GM19468 (cell line): ENCODE data around the gene SMCHD1.
"Not testable (repeated sequence)": the region's sequence is repeated elsewhere in the genome, so short reads cannot be mapped to it uniquely, and the experiment has no call there.

Source experiments
- ATAC-seq: cut with Tn5 transposase; IDR thresholded peaks from one replicate; pipeline ENCODE4 v1.9.1; 2021; ENCODE audit warnings: mild to moderate bottlenecking, moderate library complexity, moderate number of reproducible peaks; ENCODE audit not compliant: unreplicated experiment; ENCODE audit errors: extremely low read depth

Gene SMCHD1

GRCh38 chr18:2656981-2657512 lies 1.5 kb downstream of the SMCHD1 start:
- no peak for ATAC-seq

- ATAC-seq, result no peak
Measured at GRCh38 chr18:2657788-2658458, 2.4 kb downstream of the SMCHD1 start.

- not testable (repeated sequence) for ATAC-seq
Measured at GRCh38 chr18:2660849-2661248, 5.3 kb downstream of the SMCHD1 start.

GRCh38 chr18:2662288-2662687 lies 6.8 kb downstream of the SMCHD1 start:
- ATAC-seq, result not testable (repeated sequence)

GRCh38 chr18:2662990-2663389 lies 7.5 kb downstream of the SMCHD1 start:
- ATAC-seq, result no peak

- no peak for ATAC-seq
Measured at GRCh38 chr18:2672410-2672809, 16.9 kb downstream of the SMCHD1 start.

GRCh38 chr18:2672872-2673271 lies 17.3 kb downstream of the SMCHD1 start:
- ATAC-seq, result no peak

GRCh38 chr18:2678933-2679332 lies 23.4 kb downstream of the SMCHD1 start:
- not testable (repeated sequence) for ATAC-seq

- no peak for ATAC-seq
Measured at GRCh38 chr18:2680216-2680792, 24.8 kb downstream of the SMCHD1 start.

GRCh38 chr18:2681993-2682603 lies 26.6 kb downstream of the SMCHD1 start:
- no peak for ATAC-seq

GRCh38 chr18:2683055-2683454 lies 27.5 kb downstream of the SMCHD1 start:
- ATAC-seq, result no peak

- ATAC-seq, result no peak
Measured at GRCh38 chr18:2686349-2686968, 30.9 kb downstream of the SMCHD1 start.

GRCh38 chr18:2687390-2688001 lies 32.0 kb downstream of the SMCHD1 start:
- no peak for ATAC-seq

- ATAC-seq, result no peak
Measured at GRCh38 chr18:2692508-2692907, 37.0 kb downstream of the SMCHD1 start.

- ATAC-seq, result no peak
Measured at GRCh38 chr18:2697184-2697583, 41.7 kb downstream of the SMCHD1 start.

- ATAC-seq, result no peak
Measured at GRCh38 chr18:2699001-2699400, 43.5 kb downstream of the SMCHD1 start.

- ATAC-seq, result no peak
Measured at GRCh38 chr18:2704541-2704940, 49.0 kb downstream of the SMCHD1 start.

GRCh38 chr18:2706903-2707302 lies 51.4 kb downstream of the SMCHD1 start:
- no peak for ATAC-seq

- no peak for ATAC-seq
Measured at GRCh38 chr18:2707551-2708168, 52.1 kb downstream of the SMCHD1 start.

- ATAC-seq, result no peak
Measured at GRCh38 chr18:2709316-2709715, 53.8 kb downstream of the SMCHD1 start.
